Fibroblast of lung (primary cell): ENCODE data around the gene MYBBP1A.

Source experiments
- CTCF ChIP-seq, 2 donors: IDR thresholded peaks in 1 of 2; conservative IDR thresholded peaks in 1 of 2; 1 replicate in 1 of 2; 2 replicates in 1 of 2; pipeline ENCODE4 v1.5.1; 2011 to 2012; ENCODE audit warnings: low read length in 2 of 2, control low read depth in 1 of 2, inconsistent platforms in 1 of 2, low read depth in 1 of 2, mild to moderate bottlenecking in 1 of 2
- EZH2 ChIP-seq: IDR thresholded peaks from 2 replicates; pipeline ENCODE4 v1.5.1; 2012; ENCODE audit warnings: low read length, control low read depth, mild to moderate bottlenecking; ENCODE audit errors: missing control alignments

GRCh38 chr17:4556996-4557395 lies 1.8 kb upstream of the MYBBP1A start:
- no peak for TF ChIP-seq CTCF (conservative IDR thresholded peaks at IDR 0.05 in 1 of 2, IDR thresholded peaks at IDR 0.05 in 1 of 2; ENCODE audit: low read depth in 1 of 2, low read length in 2 of 2)
- TF ChIP-seq EZH2, result no peak
